ENCODE data around the gene ASCC3. TPM values are rescaled to one million over a fixed set of nuclear protein-coding genes. Genes with fewer than 3 reads are reported as not detected.
A peak's percentile ranks its signal among the peaks of the same experiment; 100 is the strongest.
"Not testable (repeated sequence)": the region's sequence is repeated elsewhere in the genome, so short reads cannot be mapped to it uniquely, and the experiment has no call there.

Gene ASCC3
- polyA plus RNA-seq, 1 donor from 2014 or later, result 30.3 TPM

GRCh38 chr6:100899202-100899601, 18.1 kb upstream of the ASCC3 start:
- Mint-ChIP-seq H3K27me3 (no peaks in the 10 kb centered on the region), H3K4me3 (no peak overlapping the region), H3K4me1 (no peaks in the 10 kb centered on the region), H3K27ac (no peak overlapping the region), H3K36me3 (no peaks in the 10 kb centered on the region), H3K9me3 (peaks cover 0 to 2% (median 0%) of the 10 kb centered on the region in 3 donors)

- H3K4me1 Mint-ChIP-seq, result no peaks in the 10 kb centered on the region
- H3K36me3 Mint-ChIP-seq, result no peaks in the 10 kb centered on the region
- H3K9me3 Mint-ChIP-seq, result peaks cover 0 to 4% (median 0%) of the 10 kb centered on the region in 3 donors
- H3K4me3 Mint-ChIP-seq, result no peak overlapping the region
- H3K27me3 Mint-ChIP-seq, result no peaks in the 10 kb centered on the region
- H3K27ac Mint-ChIP-seq, result no peak overlapping the region
Observed at GRCh38 chr6:100897671-100898070, 16.5 kb upstream of the ASCC3 start.

GRCh38 chr6:100893743-100894142, 12.6 kb upstream of the ASCC3 start:
- Mint-ChIP-seq H3K4me1 (no peaks in the 10 kb centered on the region), H3K36me3 (no peaks in the 10 kb centered on the region), H3K4me3 (no peak overlapping the region), H3K27ac (no peak overlapping the region), H3K27me3 (no peaks in the 10 kb centered on the region), H3K9me3 (peaks cover 0 to 5% (median 0%) of the 10 kb centered on the region in 3 donors)

DNA sequence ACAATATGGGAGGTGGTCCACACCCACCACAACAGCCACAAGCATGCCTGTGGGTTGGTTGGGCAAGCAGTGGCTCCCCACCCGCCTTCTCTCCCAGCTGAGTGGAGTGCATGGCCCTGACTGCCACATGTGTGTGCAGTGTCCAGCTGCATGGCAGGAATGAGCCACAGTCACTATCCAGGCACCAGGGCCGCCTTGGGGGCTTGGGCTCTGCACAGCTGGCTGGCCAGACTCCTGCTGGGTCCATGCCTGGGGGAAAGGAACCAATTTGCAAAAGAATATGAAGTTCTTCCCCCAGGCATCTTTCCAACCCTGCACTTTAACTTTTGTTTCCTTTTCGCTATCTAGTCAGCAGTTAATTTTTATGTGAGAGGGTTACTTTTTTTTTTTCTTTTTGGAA, 11.6 kb upstream of the ASCC3 start:
- Mint-ChIP-seq H3K27me3 (no peaks in the 10 kb centered on the region), H3K4me3 (no peak overlapping the region), H3K4me1 (no peaks in the 10 kb centered on the region), H3K9me3 (peaks cover 0 to 3% (median 0%) of the 10 kb centered on the region in 3 donors), H3K27ac (peak overlapping the region in 1 of 3 donors; percentile 10), H3K36me3 (no peaks in the 10 kb centered on the region)

GRCh38 chr6:100892116-100892515, 11.0 kb upstream of the ASCC3 start:
- Mint-ChIP-seq H3K4me1 (no peaks in the 10 kb centered on the region), H3K4me3 (no peak overlapping the region), H3K27me3 (no peaks in the 10 kb centered on the region)

DNA sequence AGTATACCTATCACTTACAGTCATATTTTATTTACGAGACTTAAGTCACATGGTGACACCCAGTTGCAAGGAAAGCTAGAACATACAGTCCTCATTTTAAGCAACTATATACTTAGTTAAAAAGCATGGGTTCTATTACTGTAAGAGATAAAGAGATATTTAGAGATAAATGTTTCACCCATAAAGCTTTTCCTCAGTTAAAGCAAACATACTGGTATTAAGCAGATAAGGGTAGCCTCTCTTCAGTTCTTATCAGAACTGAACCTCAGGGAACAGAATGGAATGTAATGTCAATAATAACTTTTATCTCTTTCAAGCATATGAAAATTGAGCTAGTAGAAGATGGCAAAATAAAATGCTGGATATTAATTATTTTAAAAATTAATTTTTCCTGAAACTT, 9.9 kb upstream of the ASCC3 start:
- H3K4me3 Mint-ChIP-seq, result no peak overlapping the region

More at GRCh38 chr6:100892116-100892515, 11.0 kb upstream of the ASCC3 start:
- Mint-ChIP-seq H3K27ac (peak overlapping the region in 1 of 3 donors; percentile 10), H3K36me3 (no peaks in the 10 kb centered on the region), H3K9me3 (peaks cover 0 to 3% (median 0%) of the 10 kb centered on the region in 3 donors)

GRCh38 chr6:100890646-100891045, 9.5 kb upstream of the ASCC3 start:
- not testable (repeated sequence) for H3K27ac Mint-ChIP-seq, H3K36me3 Mint-ChIP-seq, H3K4me3 Mint-ChIP-seq, H3K4me1 Mint-ChIP-seq, H3K27me3 Mint-ChIP-seq, H3K9me3 Mint-ChIP-seq

More for the DNA sequence above, 9.9 kb upstream of the ASCC3 start:
- Mint-ChIP-seq H3K36me3 (no peaks in the 10 kb centered on the region), H3K27ac (no peak overlapping the region), H3K9me3 (peaks cover 0 to 3% (median 0%) of the 10 kb centered on the region in 3 donors), H3K4me1 (no peaks in the 10 kb centered on the region), H3K27me3 (no peaks in the 10 kb centered on the region)

GRCh38 chr6:100889351-100889750, 8.2 kb upstream of the ASCC3 start:
- Mint-ChIP-seq H3K4me3 (no peak overlapping the region), H3K4me1 (no peaks in the 10 kb centered on the region), H3K27me3 (no peaks in the 10 kb centered on the region), H3K27ac (no peak overlapping the region), H3K36me3 (no peaks in the 10 kb centered on the region), H3K9me3 (peaks cover 0 to 3% (median 0%) of the 10 kb centered on the region in 3 donors)

GRCh38 chr6:100886076-100886475, 4.9 kb upstream of the ASCC3 start:
- Mint-ChIP-seq H3K27me3 (no peaks in the 10 kb centered on the region), H3K9me3 (no peaks in the 10 kb centered on the region), H3K36me3 (no peaks in the 10 kb centered on the region), H3K4me3 (no peak overlapping the region), H3K27ac (no peak overlapping the region), H3K4me1 (peaks cover 6 to 10% (median 8%) of the 10 kb centered on the region in 3 donors)

- H3K36me3 Mint-ChIP-seq, result no peaks in the 10 kb centered on the region
- H3K4me1 Mint-ChIP-seq, result peaks cover 22 to 27% (median 24%) of the 10 kb centered on the region in 3 donors
- H3K27ac Mint-ChIP-seq, result no peak overlapping the region
- peak overlapping the region in 1 of 4 donors; percentile 28 for H3K4me3 Mint-ChIP-seq
- no peaks in the 10 kb centered on the region for H3K9me3 Mint-ChIP-seq
- no peaks in the 10 kb centered on the region for H3K27me3 Mint-ChIP-seq
Observed at GRCh38 chr6:100883347-100883746, 2.2 kb upstream of the ASCC3 start.

- Mint-ChIP-seq H3K27ac (peak overlapping the region; percentile 70 to 99 (median 86)), H3K36me3 (no peaks in the 10 kb centered on the region), H3K4me1 (peaks cover 22 to 37% (median 28%) of the 10 kb centered on the region in 3 donors), H3K27me3 (no peaks in the 10 kb centered on the region), H3K4me3 (peak overlapping the region; percentile 93 to 100 (median 100)), H3K9me3 (no peaks in the 10 kb centered on the region)
Observed at GRCh38 chr6:100881707-100882040, 545 bp upstream of the ASCC3 start.

GRCh38 chr6:100880149-100880852, 828 bp downstream of the ASCC3 start:
- Mint-ChIP-seq H3K9me3 (no peaks in the 10 kb centered on the region), H3K4me1 (peaks cover 28 to 46% (median 28%) of the 10 kb centered on the region in 3 donors), H3K4me3 (peak overlapping the region; percentile 93 to 100 (median 100)), H3K27me3 (no peaks in the 10 kb centered on the region), H3K36me3 (no peaks in the 10 kb centered on the region), H3K27ac (peak overlapping the region; percentile 70 to 99 (median 86))

DNA sequence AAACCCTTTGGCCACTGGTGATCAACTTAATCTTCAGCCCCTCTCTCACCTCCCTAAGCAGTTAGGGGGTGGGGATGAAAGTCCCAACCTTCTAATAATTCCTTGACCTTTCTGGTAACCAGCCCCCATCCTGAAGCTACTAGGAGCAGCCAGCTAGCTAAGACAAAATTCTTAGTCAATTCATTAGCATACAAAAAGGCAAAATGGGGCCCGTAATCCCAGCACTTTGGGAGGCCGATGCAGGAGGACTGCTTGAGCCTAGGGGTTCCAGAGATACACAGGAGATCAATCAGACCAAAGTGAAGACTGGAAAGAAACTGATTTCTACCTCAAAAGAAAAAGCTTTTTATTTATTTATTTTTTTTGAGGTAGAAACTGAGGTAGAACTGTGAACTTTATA, 1.8 kb downstream of the ASCC3 start:
- Mint-ChIP-seq H3K36me3 (no peaks in the 10 kb centered on the region), H3K27me3 (no peaks in the 10 kb centered on the region), H3K27ac (no peak overlapping the region), H3K4me3 (peak overlapping the region in 2 of 4 donors; percentile 47 to 93), H3K9me3 (no peaks in the 10 kb centered on the region), H3K4me1 (peaks cover 30 to 53% (median 37%) of the 10 kb centered on the region in 3 donors)

- Mint-ChIP-seq H3K4me3 (no peak overlapping the region), H3K9me3 (no peaks in the 10 kb centered on the region), H3K4me1 (peaks cover 37 to 61% (median 47%) of the 10 kb centered on the region in 3 donors), H3K36me3 (no peaks in the 10 kb centered on the region), H3K27me3 (no peaks in the 10 kb centered on the region), H3K27ac (no peak overlapping the region)
Observed at GRCh38 chr6:100877851-100878250, 3.3 kb downstream of the ASCC3 start.

- Mint-ChIP-seq H3K27ac (no peak overlapping the region), H3K4me3 (peak overlapping the region in 1 of 4 donors; percentile 5), H3K36me3 (no peaks in the 10 kb centered on the region), H3K27me3 (no peaks in the 10 kb centered on the region), H3K9me3 (no peaks in the 10 kb centered on the region), H3K4me1 (peaks cover 34 to 56% (median 48%) of the 10 kb centered on the region in 3 donors)
Observed at GRCh38 chr6:100876251-100876650, 4.9 kb downstream of the ASCC3 start.

GRCh38 chr6:100865525-100865924, 15.6 kb downstream of the ASCC3 start:
- Mint-ChIP-seq H3K4me3 (no peak overlapping the region), H3K27me3 (no peaks in the 10 kb centered on the region), H3K36me3 (peaks cover 15% of the 10 kb centered on the region), H3K27ac (no peak overlapping the region), H3K4me1 (peaks cover 2 to 8% (median 5%) of the 10 kb centered on the region in 3 donors), H3K9me3 (no peaks in the 10 kb centered on the region)
